SK-N-MC (cell line): ENCODE results near the gene XIRP1.

Source experiments
- EZH2 ChIP-seq: fragments of 200-600 bp; sonication (generic); IDR thresholded peaks from one replicate; pipeline ENCODE4 v1.6.1; 2017; ENCODE audit warnings: antibody characterized with exemption
- FOXP2 ChIP-seq: optimal IDR thresholded peaks from 2 replicates; pipeline ENCODE3; 2011; ENCODE audit warnings: mild to moderate bottlenecking, moderate library complexity; ENCODE audit not compliant: insufficient read depth; ENCODE audit errors: extremely low read length, control extremely low read depth
- POLR2AphosphoS5 ChIP-seq: IDR thresholded peaks from 2 replicates; pipeline ENCODE4 v1.6.1; 2012; ENCODE audit warnings: mild to moderate bottlenecking, low read depth, low read length, borderline replicate concordance

GRCh38 chr3:39146611-39147591, 45.5 kb downstream of the XIRP1 start:
- TF ChIP-seq POLR2AphosphoS5 (no peak), EZH2 (no peak), FOXP2 (no peak)
